ENCODE data around the gene SH3BP1. TPM values are rescaled to one million over a fixed set of nuclear protein-coding genes. Genes with fewer than 3 reads are reported as not detected.

The SH3BP1 gene, protein sequence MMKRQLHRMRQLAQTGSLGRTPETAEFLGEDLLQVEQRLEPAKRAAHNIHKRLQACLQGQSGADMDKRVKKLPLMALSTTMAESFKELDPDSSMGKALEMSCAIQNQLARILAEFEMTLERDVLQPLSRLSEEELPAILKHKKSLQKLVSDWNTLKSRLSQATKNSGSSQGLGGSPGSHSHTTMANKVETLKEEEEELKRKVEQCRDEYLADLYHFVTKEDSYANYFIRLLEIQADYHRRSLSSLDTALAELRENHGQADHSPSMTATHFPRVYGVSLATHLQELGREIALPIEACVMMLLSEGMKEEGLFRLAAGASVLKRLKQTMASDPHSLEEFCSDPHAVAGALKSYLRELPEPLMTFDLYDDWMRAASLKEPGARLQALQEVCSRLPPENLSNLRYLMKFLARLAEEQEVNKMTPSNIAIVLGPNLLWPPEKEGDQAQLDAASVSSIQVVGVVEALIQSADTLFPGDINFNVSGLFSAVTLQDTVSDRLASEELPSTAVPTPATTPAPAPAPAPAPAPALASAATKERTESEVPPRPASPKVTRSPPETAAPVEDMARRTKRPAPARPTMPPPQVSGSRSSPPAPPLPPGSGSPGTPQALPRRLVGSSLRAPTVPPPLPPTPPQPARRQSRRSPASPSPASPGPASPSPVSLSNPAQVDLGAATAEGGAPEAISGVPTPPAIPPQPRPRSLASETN
- 83.4 and 89.9 TPM in 2 replicates for total RNA-seq

DNA sequence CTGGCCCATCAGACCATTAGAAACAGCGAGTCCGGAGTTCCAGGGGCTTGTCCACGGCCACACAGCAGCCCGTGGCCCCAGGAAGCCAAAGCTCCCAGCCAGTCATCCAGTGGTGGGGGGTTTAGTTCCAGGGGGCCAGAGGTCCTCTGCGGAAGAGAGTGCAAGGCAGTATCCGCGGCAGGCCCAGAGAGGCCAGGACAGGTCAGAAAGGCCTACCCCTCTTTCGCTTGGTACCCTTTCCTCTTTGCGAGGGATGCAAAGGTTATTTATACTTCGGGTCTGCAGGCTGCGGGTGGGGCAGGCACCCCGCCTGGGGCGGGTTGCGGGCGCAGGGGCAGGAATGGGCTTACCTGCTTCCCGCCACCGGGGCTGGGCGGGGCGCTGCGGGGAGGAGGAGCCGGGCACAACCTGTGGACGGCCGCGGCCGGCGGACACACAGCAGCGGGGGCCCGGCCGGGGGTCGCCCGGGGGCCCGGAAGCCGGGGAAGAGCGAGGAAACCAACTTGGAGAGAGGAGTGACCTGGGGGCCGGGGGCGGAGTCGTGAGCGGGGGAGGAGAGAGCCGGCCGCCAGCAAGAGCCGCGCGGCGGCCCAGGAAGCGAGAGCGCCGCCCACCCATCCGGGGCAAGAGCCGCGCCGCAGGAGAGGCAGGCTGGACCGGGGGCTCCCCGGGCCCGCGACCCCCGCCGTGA lies at the start of gene SH3BP1:
SH3BP1 (plus strand) TSS at position 600 of the 691 bp plus-strand sequence. CDS start 119 bp downstream, outside the sequence.

DNA sequence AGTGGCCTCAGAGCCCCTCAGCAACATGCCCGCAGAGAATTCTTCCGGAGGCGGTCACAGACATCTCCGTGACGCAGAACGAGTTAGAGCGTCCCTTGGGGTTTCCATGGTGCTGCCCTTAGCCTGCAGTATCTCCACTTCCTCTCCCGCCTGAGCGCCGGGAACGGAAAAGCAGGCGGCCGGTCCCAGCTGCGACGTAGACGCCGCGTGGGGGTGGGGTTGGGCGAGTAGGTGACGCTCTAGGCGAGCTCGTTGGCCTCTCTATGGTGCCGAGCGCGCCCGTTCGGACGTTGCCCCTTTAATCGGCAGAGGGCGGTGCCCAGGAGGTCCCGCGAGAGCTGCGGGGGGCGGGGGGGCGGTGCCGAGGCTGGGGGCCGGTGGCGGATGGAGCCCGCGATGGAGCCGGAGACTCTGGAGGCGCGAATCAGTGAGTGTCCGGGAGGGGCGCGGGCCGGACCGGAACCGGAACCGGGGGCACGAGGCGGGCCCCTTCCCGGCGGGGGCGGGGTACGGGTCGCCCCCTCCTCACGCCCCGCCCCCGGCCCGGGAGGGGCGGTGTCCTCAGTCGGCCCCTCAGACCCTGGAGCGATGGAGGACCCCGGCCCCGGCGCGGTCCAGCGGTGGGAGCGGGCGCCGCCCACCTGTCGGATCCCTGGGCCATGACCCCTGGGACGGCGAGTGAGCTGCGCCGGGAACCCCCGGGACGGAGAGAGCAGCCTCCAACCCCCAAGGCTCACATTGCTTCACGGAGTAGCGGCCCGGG lies 30.8 kb upstream of the SH3BP1 start, which contains the start of gene GGA1:
GGA1 (plus strand) TSS at position 358 of the 763 bp plus-strand sequence; CDS start at position 385, 27 bp downstream.

DNA sequence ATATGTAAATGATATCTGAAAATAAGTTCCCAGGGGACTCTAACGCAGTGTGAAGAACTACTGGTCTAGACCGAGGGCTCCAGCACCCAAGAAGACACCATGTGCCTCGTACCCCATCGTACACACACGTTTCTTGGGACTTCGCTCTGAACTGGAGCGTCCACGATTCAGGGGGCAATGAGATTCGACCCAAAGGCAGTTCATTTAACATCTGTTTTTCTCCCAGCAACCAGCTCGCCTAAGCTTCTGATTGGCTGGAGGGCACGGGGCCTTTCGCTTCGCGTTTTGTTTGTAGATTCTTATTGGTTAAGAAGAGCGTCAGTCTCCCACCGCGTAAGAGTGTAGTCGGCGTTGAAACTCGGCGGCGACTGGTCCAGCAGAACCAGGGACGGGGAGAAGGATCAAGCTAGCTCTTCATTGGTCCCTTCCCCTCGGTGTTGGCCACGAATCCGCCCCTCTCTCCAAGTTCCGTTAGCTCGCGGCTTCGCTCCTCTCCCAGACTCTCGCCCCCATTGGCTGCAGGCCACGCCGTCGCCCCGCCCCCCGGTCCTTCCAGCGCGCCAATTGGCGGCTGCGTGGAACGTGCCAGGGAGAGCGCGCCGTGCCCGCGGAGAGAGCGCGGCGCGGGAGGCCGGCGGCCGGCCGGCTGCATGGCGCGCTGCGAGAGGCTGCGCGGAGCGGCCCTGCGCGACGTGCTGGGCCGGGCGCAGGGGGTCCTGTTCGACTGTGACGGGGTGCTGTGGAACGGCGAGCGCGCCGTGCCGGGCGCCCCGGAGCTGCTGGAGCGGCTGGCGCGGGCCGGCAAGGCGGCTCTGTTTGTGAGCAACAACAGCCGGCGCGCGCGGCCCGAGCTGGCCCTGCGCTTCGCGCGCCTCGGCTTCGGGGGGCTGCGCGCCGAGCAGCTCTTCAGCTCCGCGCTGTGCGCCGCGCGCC lies 18.9 kb downstream of the SH3BP1 start, which contains the start of gene PDXP:
PDXP (plus strand) TSS at position 591 of the 933 bp plus-strand sequence; CDS start at position 651, 60 bp downstream.

DNA sequence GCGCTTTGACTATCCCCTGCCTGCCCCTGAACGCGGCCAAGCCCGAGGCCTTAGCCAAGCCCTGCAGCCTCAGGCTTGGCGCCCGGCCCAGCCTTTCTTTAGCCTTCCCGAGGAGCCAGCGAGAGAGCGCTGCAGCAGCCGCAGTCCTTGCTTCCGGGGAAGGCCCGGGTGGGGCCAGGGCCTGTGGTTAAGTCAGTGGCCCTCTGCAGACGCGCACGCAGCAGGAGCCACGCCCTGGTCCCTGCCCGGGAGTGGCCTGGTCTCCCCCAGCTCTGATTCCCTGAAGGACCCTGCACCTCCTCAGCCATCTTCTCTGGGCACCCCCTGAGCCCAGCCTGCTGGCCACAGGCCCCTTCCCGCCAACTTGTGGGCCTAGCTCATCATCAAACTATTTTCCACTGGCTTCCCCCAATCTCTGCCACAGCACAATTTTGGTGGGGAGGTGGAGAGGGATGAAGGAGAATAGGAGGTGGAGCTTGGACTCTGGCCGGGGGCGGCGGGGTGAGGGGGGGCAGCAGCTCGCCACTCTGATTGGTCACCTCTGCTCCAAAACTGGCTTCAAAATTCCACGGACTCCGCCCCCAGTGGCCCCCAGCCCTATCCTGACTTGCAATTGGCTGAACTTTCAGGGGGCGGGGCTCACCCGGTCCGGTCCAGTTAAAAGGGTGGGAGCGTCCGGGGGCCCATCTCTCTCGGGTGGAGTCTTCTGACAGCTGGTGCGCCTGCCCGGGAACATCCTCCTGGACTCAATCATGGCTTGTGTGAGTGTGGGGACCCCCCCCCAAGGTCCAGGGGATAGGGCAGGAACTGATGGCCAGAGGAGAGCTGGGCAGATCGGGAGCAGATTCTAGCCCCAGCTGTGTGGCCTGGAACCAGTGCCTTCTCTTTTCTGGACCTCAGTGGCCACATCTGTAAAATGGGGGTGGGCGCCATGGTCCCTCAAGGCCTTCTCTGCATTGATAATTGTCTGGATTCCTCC lies 35.8 kb downstream of the SH3BP1 start, which contains the start of gene LGALS1:
LGALS1 (plus strand) TSS at position 686 of the 979 bp plus-strand sequence; CDS start at position 753, 67 bp downstream.

DNA sequence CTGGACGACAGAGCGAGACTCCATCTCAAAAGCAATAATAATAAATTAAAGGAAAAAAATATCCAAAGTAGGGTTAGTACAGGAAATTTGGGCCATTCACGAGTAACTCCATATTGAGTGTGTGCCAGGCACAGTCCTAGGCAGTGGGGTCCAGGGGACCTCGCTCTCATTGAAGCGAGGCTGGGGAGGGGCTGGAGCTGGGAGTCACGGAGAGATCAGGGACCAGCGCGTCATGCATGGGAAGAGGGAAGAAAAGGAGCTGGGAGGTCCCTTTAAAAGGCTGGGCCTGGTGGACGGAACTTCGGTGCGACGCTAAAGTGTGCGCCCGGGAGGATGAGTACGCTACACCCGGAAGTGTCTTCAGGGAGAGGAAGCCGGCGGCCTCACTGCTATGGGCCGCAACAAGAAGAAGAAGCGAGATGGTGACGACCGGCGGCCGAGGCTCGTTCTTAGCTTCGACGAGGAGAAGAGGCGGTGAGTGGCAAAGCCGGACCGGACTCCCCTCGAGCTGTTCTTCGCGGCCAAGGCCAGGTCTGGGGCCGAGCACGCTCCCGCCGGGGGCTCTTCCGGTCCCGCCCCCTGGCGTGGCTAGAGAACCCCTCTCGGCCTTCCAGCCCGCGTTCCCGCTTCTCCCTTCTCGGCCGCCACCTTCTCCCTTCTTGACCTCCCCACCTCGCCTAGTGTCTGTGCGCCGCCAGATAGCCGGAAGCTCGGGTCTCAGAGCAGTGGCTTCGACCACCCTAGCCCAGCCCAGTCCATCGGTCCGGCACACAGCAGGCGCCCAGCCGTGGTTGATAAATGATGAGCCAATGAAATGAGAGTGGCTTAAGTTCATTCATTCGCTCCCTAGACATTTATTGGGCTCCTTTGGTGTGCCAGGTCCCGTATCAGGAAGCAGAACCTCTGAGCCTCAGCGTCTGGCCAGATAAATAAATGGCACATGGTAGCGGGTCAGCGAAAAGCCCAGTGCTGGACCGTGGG lies 46.8 kb downstream of the SH3BP1 start, which contains the start of gene NOL12:
NOL12 (plus strand) TSS at position 342 of the 981 bp plus-strand sequence; CDS start at position 392, 50 bp downstream.

DNA sequence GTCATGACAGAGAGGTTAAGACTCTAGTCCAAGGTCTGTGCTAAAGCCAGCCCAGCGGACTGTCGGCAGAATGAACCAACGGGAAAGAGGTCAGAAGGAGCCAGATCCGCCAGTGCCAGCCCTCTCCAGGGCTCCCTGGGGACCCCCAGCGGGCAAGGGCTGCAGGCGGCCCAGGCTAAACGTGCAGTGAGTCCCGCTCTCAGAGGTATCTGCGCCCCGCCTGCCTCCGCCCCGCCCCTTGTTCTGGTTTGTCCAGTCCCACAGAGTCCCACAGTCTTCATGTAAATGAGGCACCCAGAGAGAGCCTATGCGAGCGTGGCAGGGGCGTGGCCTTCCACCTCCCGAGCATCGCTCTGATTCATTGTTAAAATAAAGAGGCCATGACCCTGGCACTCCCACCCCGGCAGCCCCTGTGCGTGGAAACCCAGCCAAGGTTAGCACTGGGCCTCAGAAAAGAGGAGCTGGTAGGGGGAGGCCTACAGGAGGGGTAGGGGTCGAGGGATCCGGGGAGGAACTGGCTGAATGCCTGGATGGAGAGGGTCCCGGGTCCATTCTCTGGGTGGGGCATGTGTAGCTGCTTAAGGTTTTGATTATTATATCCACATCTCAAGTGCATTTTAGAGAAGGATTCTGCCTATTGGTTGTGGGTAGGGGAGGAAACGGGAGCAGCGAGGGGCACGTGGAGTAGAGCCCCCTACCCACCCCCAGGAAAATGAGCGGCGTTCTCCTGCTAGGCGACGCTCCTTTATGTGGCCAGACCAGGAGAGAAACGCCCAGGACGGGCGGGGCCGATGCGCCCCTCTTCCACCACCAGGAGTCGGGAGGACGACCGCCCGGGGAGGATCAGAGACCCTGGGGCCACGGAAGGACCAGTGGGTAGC lies 57.4 kb downstream of the SH3BP1 start, which contains the start of gene TRIOBP:
TRIOBP (plus strand) TSS at position 392 of the 881 bp plus-strand sequence. CDS start 4,318 bp downstream, outside the sequence.

Other genes with a start within 250 kb of the SH3BP1 start
- 3.2 and 4.7 TPM in 2 replicates for gene ELFN2, start 212.2 kb upstream of the SH3BP1 start, total RNA-seq
- gene MFNG, start 153.3 kb upstream of the SH3BP1 start, total RNA-seq: 1.3 and 2.0 TPM in 2 replicates
- 48.3 TPM in 2 replicates for gene CARD10, start 120.3 kb upstream of the SH3BP1 start, total RNA-seq
- gene CDC42EP1, start 79.2 kb upstream of the SH3BP1 start, total RNA-seq: 42.9 and 48.9 TPM in 2 replicates
- gene LGALS2, start 59.6 kb upstream of the SH3BP1 start, total RNA-seq: not detected in 2 replicates
- 46.5 and 48.0 TPM in 2 replicates for gene GGA1, start 30.8 kb upstream of the SH3BP1 start, total RNA-seq
- 13.3 and 15.8 TPM in 2 replicates for gene PDXP, start 19.1 kb downstream of the SH3BP1 start, total RNA-seq
- 2,215 and 4,536 TPM in 2 replicates for gene LGALS1, start 36.0 kb downstream of the SH3BP1 start, total RNA-seq
- 25.2 and 25.3 TPM in 2 replicates for gene NOL12, start 46.7 kb downstream of the SH3BP1 start, total RNA-seq
- 39.0 and 49.2 TPM in 2 replicates for gene TRIOBP, start 57.4 kb downstream of the SH3BP1 start, total RNA-seq
- 30.3 and 38.1 TPM in 2 replicates for gene GCAT, start 168.3 kb downstream of the SH3BP1 start, total RNA-seq
- not detected in 2 replicates for gene GALR3, start 183.7 kb downstream of the SH3BP1 start, total RNA-seq
- 30.4 and 37.2 TPM in 2 replicates for gene ANKRD54, start 204.7 kb downstream of the SH3BP1 start, total RNA-seq
- 281 and 355 TPM in 2 replicates for gene EIF3L, start 209.8 kb downstream of the SH3BP1 start, total RNA-seq